PC-9 (cell line): ENCODE measurements around the gene GDPD4.

Experiments
- CTCF ChIP-seq: fragments of 200-600 bp; sonication (generic); conservative IDR thresholded peaks from 2 replicates; pipeline ENCODE4 v1.6.1; 2017; ENCODE audit warnings: mixed run types, antibody characterized with exemption, mild to moderate bottlenecking, moderate library complexity
- EZH2 ChIP-seq: fragments of 200-600 bp; sonication (generic); IDR thresholded peaks from 2 replicates; pipeline ENCODE4 v1.8.0; 2017; ENCODE audit warnings: antibody characterized with exemption, low read depth

GRCh38 chr11:77198440-77198849, 103.0 kb downstream of the GDPD4 start:
- TF ChIP-seq CTCF: peak; percentile 60
- TF ChIP-seq EZH2: no peak
